GM12891 (cell line): ENCODE results near the gene TMEM60.

Experiments used
- DNase-seq: peaks from one replicate; pipeline ENCODE4 v3.0.0; 2011; ENCODE audit warnings: low spot score; ENCODE audit not compliant: insufficient read length
- FAIRE-seq: peaks from 2 replicates; lab custom pipeline; 2011; peaks lifted over from hg19 to GRCh38; lab: Jason Lieb, UNC
- PAX5 ChIP-seq: IDR thresholded peaks from 2 replicates; pipeline ENCODE4 v1.6.1; 2011; ENCODE audit warnings: low read length, moderate library complexity, mild to moderate bottlenecking; ENCODE audit not compliant: insufficient read depth, severe bottlenecking
- POLR2A ChIP-seq: IDR thresholded peaks from 2 replicates; pipeline ENCODE4 v1.6.1; 2011; ENCODE audit warnings: low read depth, low read length, control low read depth
- POLR2AphosphoS5 ChIP-seq: IDR thresholded peaks from 2 replicates; pipeline ENCODE4 v1.6.1; 2011; ENCODE audit warnings: low read depth, low read length, control low read depth
- POU2F2 ChIP-seq: IDR thresholded peaks from 2 replicates; pipeline ENCODE4 v1.6.1; 2011; ENCODE audit warnings: low read depth, mild to moderate bottlenecking, control low read depth, low read length, moderate library complexity
- SPI1 ChIP-seq: IDR thresholded peaks from 2 replicates; pipeline ENCODE4 v1.6.1; 2011; ENCODE audit warnings: low read depth, low read length, control low read depth
- TAF1 ChIP-seq: IDR thresholded peaks from 2 replicates; pipeline ENCODE4 v1.6.1; 2011; ENCODE audit warnings: low read depth, low read length, control low read depth

TMEM60 gene

GRCh38 chr7:77831481-77831880 lies 33.2 kb upstream of the TMEM60 start:
- DNase-seq: no peak
- TF ChIP-seq SPI1 (no peak), POLR2AphosphoS5 (no peak), TAF1 (no peak), POLR2A (no peak), PAX5 (no peak), POU2F2 (no peak)
- FAIRE-seq: peak; percentile 77

GRCh38 chr7:77830649-77831355 lies 32.6 kb upstream of the TMEM60 start:
- TF ChIP-seq PAX5: no peak
- TF ChIP-seq SPI1: no peak
- no peak for TF ChIP-seq TAF1
- no peak for TF ChIP-seq POLR2AphosphoS5
- no peak for TF ChIP-seq POLR2A
- TF ChIP-seq POU2F2: no peak
- FAIRE-seq (peak; percentile 54), DNase-seq (no peak)

GRCh38 chr7:77827999-77828398 lies 29.8 kb upstream of the TMEM60 start:
- FAIRE-seq: peak; percentile 47
- TF ChIP-seq PAX5 (no peak), POLR2AphosphoS5 (no peak), SPI1 (no peak), POU2F2 (no peak), TAF1 (no peak), POLR2A (no peak)
- no peak for DNase-seq

GRCh38 chr7:77826300-77826699 lies 28.1 kb upstream of the TMEM60 start:
- DNase-seq (no peak), FAIRE-seq (no peak)
- TF ChIP-seq POLR2A (no peak), SPI1 (no peak), POU2F2 (no peak), POLR2AphosphoS5 (no peak), PAX5 (no peak), TAF1 (no peak)

GRCh38 chr7:77825131-77825530 lies 26.9 kb upstream of the TMEM60 start:
- no peak for DNase-seq
- TF ChIP-seq SPI1 (no peak), POLR2A (no peak)
- no peak for FAIRE-seq

- no peak for TF ChIP-seq PAX5
- no peak for TF ChIP-seq POLR2A
- TF ChIP-seq TAF1: no peak
- no peak for TF ChIP-seq SPI1
- TF ChIP-seq POLR2AphosphoS5: no peak
- no peak for TF ChIP-seq POU2F2
- FAIRE-seq (no peak), DNase-seq (no peak)
Measured at GRCh38 chr7:77824636-77825035, 26.4 kb upstream of the TMEM60 start.

GRCh38 chr7:77823787-77824186 lies 25.6 kb upstream of the TMEM60 start:
- DNase-seq (no peak), FAIRE-seq (no peak)
- TF ChIP-seq POLR2A: no peak
- TF ChIP-seq PAX5: no peak
- TF ChIP-seq TAF1: no peak
- no peak for TF ChIP-seq SPI1
- no peak for TF ChIP-seq POLR2AphosphoS5
- TF ChIP-seq POU2F2: no peak

- DNase-seq (no peak), FAIRE-seq (no peak)
- TF ChIP-seq TAF1 (no peak), PAX5 (no peak), POLR2AphosphoS5 (no peak), POU2F2 (no peak), SPI1 (no peak), POLR2A (no peak)
Measured at GRCh38 chr7:77822269-77822668, 24.0 kb upstream of the TMEM60 start.

GRCh38 chr7:77820967-77821366 lies 22.7 kb upstream of the TMEM60 start:
- DNase-seq: no peak
- TF ChIP-seq TAF1 (no peak), PAX5 (no peak), POU2F2 (no peak), SPI1 (no peak), POLR2AphosphoS5 (no peak), POLR2A (no peak)
- FAIRE-seq: no peak
